ENCODE measurements around the gene ZC2HC1C. TPM values are rescaled to one million over a fixed set of nuclear protein-coding genes. Genes with fewer than 3 reads are reported as not detected.

The ZC2HC1C gene
- total and polyA plus RNA-seq, 2 of the 13 experiments (the other 11 are each of a cell fraction or from before 2014, with no cell fraction given), result 3.3 to 3.5 TPM

- TF ChIP-seq ZNF101 (CRISPR knock-in tag; IDR thresholded peaks at IDR 0.05; ENCODE audit: borderline replicate concordance, low read depth) (0 out of 2 replicates have a peak, but pooled peaks have one; percentile 60), NR2C2 (CRISPR knock-in tag; IDR thresholded peaks at IDR 0.05; ENCODE audit: borderline replicate concordance) (0 out of 2 replicates have a peak, but pooled peaks have one; percentile 20), ZNF24 (IDR thresholded peaks at IDR 0.05) (no peak), PHF21A (CRISPR knock-in tag; IDR thresholded peaks at IDR 0.05) (no peak), FOSL2 (CRISPR knock-in tag; IDR thresholded peaks at IDR 0.05) (peak; percentile 58), HNF4A (CRISPR knock-in tag; IDR thresholded peaks at IDR 0.05) (peak; percentile 84), ZNF121 (CRISPR knock-in tag; IDR thresholded peaks at IDR 0.05) (0 out of 2 replicates have a peak, but pooled peaks have one; percentile 7), HIVEP1 (CRISPR knock-in tag; IDR thresholded peaks at IDR 0.05) (no peak), ADNP (CRISPR knock-in tag; IDR thresholded peaks at IDR 0.05) (no peak), DMAP1 (CRISPR knock-in tag; IDR thresholded peaks at IDR 0.05) (0 out of 2 replicates have a peak, but pooled peaks have one; percentile 2), ZNF232 (CRISPR knock-in tag; IDR thresholded peaks at IDR 0.05; ENCODE audit: borderline replicate concordance) (no peak), SOX5 (CRISPR knock-in tag; IDR thresholded peaks at IDR 0.05; ENCODE audit: borderline replicate concordance) (peak; percentile 72; the same call in 1 of the 2 replicates), ZNF331 (CRISPR knock-in tag; IDR thresholded peaks at IDR 0.05) (0 out of 2 replicates have a peak, but pooled peaks have one; percentile 22), ETV6 (CRISPR knock-in tag; conservative IDR thresholded peaks at IDR 0.05) (no peak), TCF7 (IDR thresholded peaks at IDR 0.05; ENCODE audit: low read depth) (no peak), ZNF841 (CRISPR knock-in tag; IDR thresholded peaks at IDR 0.05; ENCODE audit: borderline replicate concordance) (no peak), GTF2F1 (IDR thresholded peaks at IDR 0.05; ENCODE audit: low read length) (no peak), PPARG (CRISPR knock-in tag; conservative IDR thresholded peaks at IDR 0.05) (peak; percentile 98), ZNF572 (CRISPR knock-in tag; IDR thresholded peaks at IDR 0.05) (no peak), ZNF333 (CRISPR knock-in tag; IDR thresholded peaks at IDR 0.05; ENCODE audit: borderline replicate concordance) (no peak), ZBTB1 (CRISPR knock-in tag; IDR thresholded peaks at IDR 0.05; ENCODE audit: borderline replicate concordance) (no peak), MIER3 (CRISPR knock-in tag; IDR thresholded peaks at IDR 0.05; ENCODE audit: borderline replicate concordance) (0 out of 2 replicates have a peak, but pooled peaks have one; percentile 11), GATAD2A (CRISPR knock-in tag; IDR thresholded peaks at IDR 0.05) (peak; percentile 72), ETV5 (CRISPR knock-in tag; IDR thresholded peaks at IDR 0.05; ENCODE audit: borderline replicate concordance) (peak; percentile 91)
- TF ChIP-seq, protein P1, sequence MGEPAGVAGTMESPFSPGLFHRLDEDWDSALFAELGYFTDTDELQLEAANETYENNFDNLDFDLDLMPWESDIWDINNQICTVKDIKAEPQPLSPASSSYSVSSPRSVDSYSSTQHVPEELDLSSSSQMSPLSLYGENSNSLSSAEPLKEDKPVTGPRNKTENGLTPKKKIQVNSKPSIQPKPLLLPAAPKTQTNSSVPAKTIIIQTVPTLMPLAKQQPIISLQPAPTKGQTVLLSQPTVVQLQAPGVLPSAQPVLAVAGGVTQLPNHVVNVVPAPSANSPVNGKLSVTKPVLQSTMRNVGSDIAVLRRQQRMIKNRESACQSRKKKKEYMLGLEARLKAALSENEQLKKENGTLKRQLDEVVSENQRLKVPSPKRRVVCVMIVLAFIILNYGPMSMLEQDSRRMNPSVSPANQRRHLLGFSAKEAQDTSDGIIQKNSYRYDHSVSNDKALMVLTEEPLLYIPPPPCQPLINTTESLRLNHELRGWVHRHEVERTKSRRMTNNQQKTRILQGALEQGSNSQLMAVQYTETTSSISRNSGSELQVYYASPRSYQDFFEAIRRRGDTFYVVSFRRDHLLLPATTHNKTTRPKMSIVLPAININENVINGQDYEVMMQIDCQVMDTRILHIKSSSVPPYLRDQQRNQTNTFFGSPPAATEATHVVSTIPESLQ (CRISPR knock-in tag; conservative IDR thresholded peaks at IDR 0.05), result no peak
- TF ChIP-seq, protein P2, sequence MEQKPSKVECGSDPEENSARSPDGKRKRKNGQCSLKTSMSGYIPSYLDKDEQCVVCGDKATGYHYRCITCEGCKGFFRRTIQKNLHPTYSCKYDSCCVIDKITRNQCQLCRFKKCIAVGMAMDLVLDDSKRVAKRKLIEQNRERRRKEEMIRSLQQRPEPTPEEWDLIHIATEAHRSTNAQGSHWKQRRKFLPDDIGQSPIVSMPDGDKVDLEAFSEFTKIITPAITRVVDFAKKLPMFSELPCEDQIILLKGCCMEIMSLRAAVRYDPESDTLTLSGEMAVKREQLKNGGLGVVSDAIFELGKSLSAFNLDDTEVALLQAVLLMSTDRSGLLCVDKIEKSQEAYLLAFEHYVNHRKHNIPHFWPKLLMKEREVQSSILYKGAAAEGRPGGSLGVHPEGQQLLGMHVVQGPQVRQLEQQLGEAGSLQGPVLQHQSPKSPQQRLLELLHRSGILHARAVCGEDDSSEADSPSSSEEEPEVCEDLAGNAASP (CRISPR knock-in tag; IDR thresholded peaks at IDR 0.05; ENCODE audit: borderline replicate concordance), result no peak; the same call in 1 of the 2 replicates
Observed at GRCh38 chr14:75041613-75042012, 27.8 kb upstream of the ZC2HC1C start (continued).
